Coronary artery (tissue), 2 donors: ENCODE data around the gene WDHD1.
"Not testable (repeated sequence)": the region's sequence is repeated elsewhere in the genome, so short reads cannot be mapped to it uniquely, and the experiment has no call there.

Experiments used
- DNase-seq: peaks from one replicate; pipeline ENCODE4 v3.0.0-alpha.2; 2017; ENCODE audit warnings: low spot score
- H3K27ac ChIP-seq, 2 donors: fragments of 200-600 bp; sonication (generic); one replicate each; pipeline ENCODE4 v1.5.1; 2016 to 2019
- H3K4me3 ChIP-seq: fragments of 200-600 bp; sonication (generic); 2 replicates; pipeline ENCODE4 v1.5.1; 2016; ENCODE audit warnings: mild to moderate bottlenecking, moderate library complexity
- CTCF ChIP-seq: fragments of 200-600 bp; sonication (generic); IDR thresholded peaks from one replicate; pipeline ENCODE4 v1.5.1; 2019; ENCODE audit warnings: antibody characterized with exemption

The WDHD1 gene

GRCh38 chr14:55028066-55028465, 1.2 kb upstream of the WDHD1 start:
- DNase-seq = no peak
- TF ChIP-seq CTCF = no peak
- H3K27ac ChIP-seq = no peak overlapping the region
- peak overlapping the region; percentile 78 for H3K4me3 ChIP-seq

- peak overlapping the region; percentile 78 for H3K4me3 ChIP-seq
- DNase-seq = no peak
- TF ChIP-seq CTCF = no peak
- peak overlapping the region; percentile 24 to 91 for H3K27ac ChIP-seq
Observed at GRCh38 chr14:55026441-55026792, 482 bp downstream of the WDHD1 start.

GRCh38 chr14:55025948-55026347, 951 bp downstream of the WDHD1 start:
- TF ChIP-seq CTCF = no peak
- DNase-seq = no peak
- no peak overlapping the region for H3K27ac ChIP-seq
- H3K4me3 ChIP-seq = peak overlapping the region; percentile 78

- H3K27ac ChIP-seq, DNase-seq, H3K4me3 ChIP-seq: not testable (repeated sequence)
Observed at GRCh38 chr14:55024365-55024764, 2.5 kb downstream of the WDHD1 start.

GRCh38 chr14:55019968-55020554, 6.8 kb downstream of the WDHD1 start:
- no peak overlapping the region for H3K4me3 ChIP-seq
- TF ChIP-seq CTCF = no peak
- H3K27ac ChIP-seq = no peak overlapping the region
- no peak for DNase-seq

- TF ChIP-seq CTCF = no peak
- Histone ChIP-seq H3K27ac (no peak overlapping the region), H3K4me3 (no peak overlapping the region)
- no peak for DNase-seq
Observed at GRCh38 chr14:55015006-55015405, 11.9 kb downstream of the WDHD1 start.

- no peak overlapping the region for H3K4me3 ChIP-seq
- no peak overlapping the region for H3K27ac ChIP-seq
- DNase-seq = no peak
- no peak for TF ChIP-seq CTCF
Observed at GRCh38 chr14:55005071-55005470, 21.8 kb downstream of the WDHD1 start.

- TF ChIP-seq CTCF = no peak
- H3K4me3 ChIP-seq = no peak overlapping the region
- H3K27ac ChIP-seq = no peak overlapping the region
- DNase-seq = no peak
Observed at GRCh38 chr14:55000381-55000780, 26.5 kb downstream of the WDHD1 start.
